Stimulated activated memory B cell treated with anti-CD40 and anti-IgM and Interleukin-4, amounts not matched to agents 10 μg/mL and 1 μg/mL and 100 μg/mL, for 72 hours (primary cell): ENCODE results near the gene EME1.
"Not testable (repeated sequence)": the region's sequence is repeated elsewhere in the genome, so short reads cannot be mapped to it uniquely, and the experiment has no call there.

Experiments
- ATAC-seq: fragments of 150-1000 bp; cut with Tn5 transposase; 2 replicates; pipeline ENCODE4 v1.10.0; 2021
- H3K27ac Mint-ChIP-seq: one replicate; pipeline ENCODE4 v1.8.0; 2022; ENCODE audit warnings: mild to moderate bottlenecking, mixed read lengths
- H3K27me3 Mint-ChIP-seq: one replicate; pipeline ENCODE4 v1.8.0; 2022; ENCODE audit warnings: mixed read lengths
- H3K36me3 Mint-ChIP-seq: one replicate; pipeline ENCODE4 v1.8.0; 2022; ENCODE audit warnings: mixed read lengths
- H3K4me1 Mint-ChIP-seq: one replicate; pipeline ENCODE4 v1.8.0; 2022; ENCODE audit warnings: mixed read lengths
- H3K4me3 Mint-ChIP-seq: one replicate; pipeline ENCODE4 v1.8.0; 2022; ENCODE audit warnings: mild to moderate bottlenecking, moderate library complexity, mixed read lengths
- H3K9me3 Mint-ChIP-seq: one replicate; pipeline ENCODE4 v1.8.0; 2022; ENCODE audit warnings: mixed read lengths

The EME1 gene, protein sequence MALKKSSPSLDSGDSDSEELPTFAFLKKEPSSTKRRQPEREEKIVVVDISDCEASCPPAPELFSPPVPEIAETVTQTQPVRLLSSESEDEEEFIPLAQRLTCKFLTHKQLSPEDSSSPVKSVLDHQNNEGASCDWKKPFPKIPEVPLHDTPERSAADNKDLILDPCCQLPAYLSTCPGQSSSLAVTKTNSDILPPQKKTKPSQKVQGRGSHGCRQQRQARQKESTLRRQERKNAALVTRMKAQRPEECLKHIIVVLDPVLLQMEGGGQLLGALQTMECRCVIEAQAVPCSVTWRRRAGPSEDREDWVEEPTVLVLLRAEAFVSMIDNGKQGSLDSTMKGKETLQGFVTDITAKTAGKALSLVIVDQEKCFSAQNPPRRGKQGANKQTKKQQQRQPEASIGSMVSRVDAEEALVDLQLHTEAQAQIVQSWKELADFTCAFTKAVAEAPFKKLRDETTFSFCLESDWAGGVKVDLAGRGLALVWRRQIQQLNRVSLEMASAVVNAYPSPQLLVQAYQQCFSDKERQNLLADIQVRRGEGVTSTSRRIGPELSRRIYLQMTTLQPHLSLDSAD

DNA sequence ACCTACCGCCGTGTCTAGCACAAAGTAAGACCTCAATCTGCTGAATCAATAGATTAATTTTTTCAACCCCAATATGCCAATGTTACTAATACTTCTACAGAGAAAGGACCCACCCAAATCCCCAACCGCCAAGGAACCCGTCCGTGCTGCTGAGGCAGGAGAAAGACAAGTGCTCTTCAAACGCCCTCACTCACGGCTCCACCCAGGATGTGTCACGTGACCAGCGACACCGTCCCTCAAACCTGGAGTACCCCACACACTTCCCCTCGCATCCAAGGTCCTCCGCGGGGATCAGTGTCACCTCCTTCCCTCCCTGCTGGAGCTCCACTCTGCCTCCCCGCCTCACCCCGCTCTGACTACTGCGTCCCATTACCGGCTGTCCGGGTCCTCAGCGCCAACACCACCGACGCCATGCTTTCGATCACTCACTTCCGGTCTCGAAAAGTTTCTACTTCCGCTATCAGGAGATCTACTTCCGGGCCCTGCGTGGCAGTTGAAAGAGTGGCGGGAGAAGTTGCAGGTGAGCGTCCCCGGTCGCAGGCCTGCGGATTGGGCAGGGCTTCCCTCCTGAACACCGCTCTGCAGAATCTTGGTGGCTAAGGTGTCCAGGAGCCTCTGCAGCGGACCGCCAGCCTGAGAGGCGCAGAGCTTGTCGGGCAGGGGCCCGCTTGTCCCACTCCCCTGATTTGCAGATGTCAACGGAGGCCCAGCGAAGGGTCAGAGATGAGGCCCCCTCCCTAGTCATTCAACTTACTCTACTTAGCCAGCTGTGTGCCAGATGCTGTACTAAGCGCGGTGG is at the start of gene EME1, which contains the start of gene MRPL27:
TSS of gene EME1 (plus strand) at position 472 of the 799 bp plus-strand sequence. CDS start 1,980 bp downstream, outside the sequence.
TSS of gene MRPL27 (minus strand) at position 427 of the 799 bp plus-strand sequence. CDS start at position 413, 14 bp downstream.
- no peaks in the 10 kb centered on the region for H3K27me3 Mint-ChIP-seq
- peak within 1 kb of the TSS; percentile 96 for H3K27ac Mint-ChIP-seq
- H3K4me1 Mint-ChIP-seq: peaks cover 18% of the 10 kb centered on the region
- H3K4me3 Mint-ChIP-seq: peak within 1 kb of the TSS; percentile 93
- peaks cover 12% of the 10 kb centered on the region for H3K36me3 Mint-ChIP-seq
- ATAC-seq: peak; percentile 98
- no peaks in the 10 kb centered on the region for H3K9me3 Mint-ChIP-seq

- no peak for ATAC-seq
- Mint-ChIP-seq H3K27ac (no peak overlapping the region), H3K9me3 (no peaks in the 10 kb centered on the region), H3K4me3 (no peak overlapping the region), H3K36me3 (no peaks in the 10 kb centered on the region), H3K27me3 (peaks cover 20% of the 10 kb centered on the region), H3K4me1 (peaks cover 6% of the 10 kb centered on the region)
These were observed 47.1 kb upstream of the EME1 start for GRCh38 chr17:50325906-50326305.

DNA sequence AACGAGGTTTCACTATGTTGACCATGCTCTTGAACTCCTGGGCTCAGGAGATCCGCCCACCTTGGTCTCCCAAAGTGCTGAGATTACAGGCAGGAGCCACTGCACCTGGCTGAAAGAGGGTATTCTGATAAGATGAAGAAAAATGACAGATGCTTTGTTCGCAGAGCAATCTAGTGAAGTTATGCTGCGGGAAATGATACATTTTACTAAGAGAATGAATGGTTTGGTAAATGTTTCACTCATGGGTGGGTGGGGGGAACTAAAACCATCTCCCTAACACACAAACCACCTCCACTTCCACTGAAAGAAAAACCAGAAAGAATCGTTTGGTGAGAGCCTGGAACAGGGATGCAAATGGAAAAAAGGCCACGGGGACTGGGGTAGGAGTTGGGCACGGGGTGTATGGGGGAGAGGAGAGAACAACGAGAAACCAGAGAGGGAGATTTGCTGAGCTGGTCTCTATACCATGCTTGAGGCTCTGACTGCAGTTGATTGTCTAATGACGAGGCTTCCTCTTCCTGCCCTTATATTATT is 46.1 kb upstream of the EME1 start:
- Mint-ChIP-seq H3K9me3 (no peaks in the 10 kb centered on the region), H3K27ac (no peak overlapping the region), H3K4me3 (no peak overlapping the region), H3K27me3 (peaks cover 20% of the 10 kb centered on the region), H3K4me1 (peaks cover 6% of the 10 kb centered on the region), H3K36me3 (no peaks in the 10 kb centered on the region)
- peak; percentile 31 for ATAC-seq

GRCh38 chr17:50328363-50329325 is 44.4 kb upstream of the EME1 start:
- Mint-ChIP-seq H3K4me3 (no peak overlapping the region), H3K4me1 (peaks cover 6% of the 10 kb centered on the region), H3K9me3 (no peaks in the 10 kb centered on the region), H3K27ac (no peak overlapping the region), H3K27me3 (peaks cover 33% of the 10 kb centered on the region), H3K36me3 (no peaks in the 10 kb centered on the region)
- ATAC-seq: no peak

- H3K4me3 Mint-ChIP-seq: no peak overlapping the region
- H3K36me3 Mint-ChIP-seq: no peaks in the 10 kb centered on the region
- ATAC-seq: no peak
- peaks cover 6% of the 10 kb centered on the region for H3K4me1 Mint-ChIP-seq
- H3K9me3 Mint-ChIP-seq: no peaks in the 10 kb centered on the region
- H3K27ac Mint-ChIP-seq: no peak overlapping the region
- H3K27me3 Mint-ChIP-seq: peaks cover 39% of the 10 kb centered on the region
These were observed 43.3 kb upstream of the EME1 start for GRCh38 chr17:50329716-50330115.

DNA sequence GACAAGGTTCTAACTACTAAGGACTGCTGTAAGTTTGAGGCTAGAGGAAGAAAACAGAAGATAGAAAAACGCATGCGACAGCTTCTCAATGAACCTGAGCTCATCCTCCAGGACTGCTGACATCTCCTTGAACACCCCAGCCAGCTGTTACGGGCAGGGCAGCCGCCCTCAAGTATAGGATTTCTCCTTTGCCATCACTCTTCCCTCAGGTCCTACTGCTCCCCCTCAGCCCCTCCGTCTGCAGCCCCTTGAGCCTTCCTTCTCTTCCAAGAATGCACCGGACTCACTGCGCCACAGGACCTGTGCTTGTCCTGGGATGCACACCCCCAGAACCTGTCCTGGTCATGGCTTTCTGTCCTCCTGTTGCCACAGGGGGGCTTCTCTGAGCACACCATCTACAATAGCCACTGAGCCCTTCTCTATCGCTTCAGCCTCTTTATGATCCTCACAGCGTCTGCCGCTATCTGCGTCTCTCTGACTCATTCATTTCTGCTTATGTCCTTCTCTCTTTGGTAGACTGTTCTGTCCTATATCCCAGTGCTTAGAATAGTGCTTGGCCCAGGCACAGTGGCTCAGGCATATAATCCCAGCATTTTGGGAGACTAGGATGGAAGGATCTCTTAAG is 42.8 kb upstream of the EME1 start:
- no peaks in the 10 kb centered on the region for H3K36me3 Mint-ChIP-seq
- no peak overlapping the region for H3K4me3 Mint-ChIP-seq
- peaks cover 6% of the 10 kb centered on the region for H3K4me1 Mint-ChIP-seq
- no peak for ATAC-seq
- H3K27ac Mint-ChIP-seq: no peak overlapping the region
- peaks cover 39% of the 10 kb centered on the region for H3K27me3 Mint-ChIP-seq
- H3K9me3 Mint-ChIP-seq: no peaks in the 10 kb centered on the region

GRCh38 chr17:50331085-50331791 is 41.8 kb upstream of the EME1 start:
- peak; percentile 56 for ATAC-seq
- Mint-ChIP-seq H3K9me3 (no peaks in the 10 kb centered on the region), H3K27me3 (peaks cover 39% of the 10 kb centered on the region), H3K4me1 (peaks cover 6% of the 10 kb centered on the region), H3K27ac (no peak overlapping the region), H3K4me3 (no peak overlapping the region), H3K36me3 (no peaks in the 10 kb centered on the region)

DNA sequence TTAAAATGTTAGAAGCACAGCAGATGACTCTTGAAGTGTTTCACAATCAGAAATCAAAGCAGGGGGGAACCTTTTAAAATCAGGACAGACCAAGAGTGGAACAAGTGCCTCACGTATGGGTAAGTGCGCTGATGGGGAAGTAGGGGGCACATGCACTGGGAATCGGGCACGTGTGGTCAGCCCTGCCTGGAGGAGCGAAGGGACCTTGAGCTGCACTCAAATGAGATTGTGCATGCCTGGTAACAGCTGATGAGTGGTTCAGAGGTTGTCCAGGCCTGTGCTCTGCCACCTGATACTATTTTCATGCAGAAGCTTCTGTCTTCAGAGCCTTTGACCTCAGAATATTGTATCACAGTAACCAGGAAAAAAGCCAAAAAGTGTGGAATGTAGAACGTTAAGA is 40.8 kb upstream of the EME1 start:
- H3K4me3 Mint-ChIP-seq: no peak overlapping the region
- no peak for ATAC-seq
- no peaks in the 10 kb centered on the region for H3K4me1 Mint-ChIP-seq
- H3K27ac Mint-ChIP-seq: no peak overlapping the region
- no peaks in the 10 kb centered on the region for H3K9me3 Mint-ChIP-seq
- peaks cover 39% of the 10 kb centered on the region for H3K27me3 Mint-ChIP-seq
- H3K36me3 Mint-ChIP-seq: no peaks in the 10 kb centered on the region

GRCh38 chr17:50333291-50334057 is 39.6 kb upstream of the EME1 start:
- not testable (repeated sequence) for H3K4me1 Mint-ChIP-seq, H3K9me3 Mint-ChIP-seq, H3K4me3 Mint-ChIP-seq, ATAC-seq, H3K27ac Mint-ChIP-seq, H3K36me3 Mint-ChIP-seq
- peaks cover 39% of the 10 kb centered on the region for H3K27me3 Mint-ChIP-seq

- Mint-ChIP-seq H3K36me3 (peaks cover 18% of the 10 kb centered on the region), H3K27me3 (peaks cover 12% of the 10 kb centered on the region), H3K27ac (no peak overlapping the region), H3K9me3 (peaks cover 14% of the 10 kb centered on the region), H3K4me1 (no peaks in the 10 kb centered on the region), H3K4me3 (no peak overlapping the region)
- no peak for ATAC-seq
These were observed 35.1 kb upstream of the EME1 start for GRCh38 chr17:50337956-50338355.

DNA sequence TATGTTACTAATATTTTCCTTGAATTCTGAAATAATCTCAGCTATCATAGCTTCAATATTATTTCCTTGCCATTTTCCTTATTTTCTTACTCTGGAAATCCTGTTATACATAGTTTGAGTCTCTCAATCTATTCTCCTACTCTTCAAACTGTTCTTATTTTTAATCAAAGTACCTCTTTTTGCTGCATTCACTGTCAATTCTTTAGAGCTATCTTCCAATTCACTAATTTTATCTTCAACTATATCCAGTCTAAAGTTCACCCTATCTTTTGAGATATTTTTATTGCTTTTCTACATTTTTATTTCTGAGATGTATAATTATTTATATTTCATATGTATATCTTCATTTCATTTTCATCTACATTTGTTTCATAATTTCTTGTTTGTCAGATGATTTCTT is 34.4 kb upstream of the EME1 start:
- Mint-ChIP-seq H3K9me3 (peaks cover 14% of the 10 kb centered on the region), H3K27me3 (peaks cover 5% of the 10 kb centered on the region), H3K4me1 (no peaks in the 10 kb centered on the region), H3K27ac (no peak overlapping the region), H3K36me3 (peaks cover 18% of the 10 kb centered on the region), H3K4me3 (no peak overlapping the region)
- no peak for ATAC-seq

DNA sequence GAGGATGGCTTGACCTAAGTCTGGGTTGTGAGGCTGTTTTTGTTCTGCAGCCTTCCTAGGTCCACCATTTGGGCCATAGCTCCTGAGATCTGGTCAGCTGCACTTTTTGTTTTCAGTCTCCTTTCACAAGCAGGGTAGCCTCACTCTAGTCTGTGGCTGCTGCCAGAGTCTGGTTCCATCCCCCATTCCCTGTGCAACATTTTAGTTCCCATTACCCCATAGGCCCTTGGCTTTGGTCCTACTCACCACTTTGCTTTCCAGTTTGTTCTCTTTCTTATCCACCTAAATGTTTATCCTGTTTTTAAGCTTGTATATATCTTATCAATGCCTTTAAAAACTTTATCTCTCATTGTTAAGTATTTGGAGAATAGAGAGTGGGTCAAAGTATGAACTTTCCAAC is 33.6 kb upstream of the EME1 start:
- no peaks in the 10 kb centered on the region for H3K4me1 Mint-ChIP-seq
- peaks cover 14% of the 10 kb centered on the region for H3K9me3 Mint-ChIP-seq
- H3K27ac Mint-ChIP-seq: no peak overlapping the region
- H3K4me3 Mint-ChIP-seq: no peak overlapping the region
- no peaks in the 10 kb centered on the region for H3K27me3 Mint-ChIP-seq
- peaks cover 18% of the 10 kb centered on the region for H3K36me3 Mint-ChIP-seq
- ATAC-seq: no peak
